ENCODE data around the gene WFDC6.
"Not testable (repeated sequence)": the region's sequence is repeated elsewhere in the genome, so short reads cannot be mapped to it uniquely, and the experiment has no call there.

The WFDC6 gene

GRCh38 chr20:45539382-45539781 is at the start of gene WFDC6:
WFDC6 (minus strand) TSS chr20:45539482; CDS start chr20:45539407, 75 bp downstream.
- DNase-seq = no peak

- no peak for DNase-seq
Observed at GRCh38 chr20:45588800-45589199, 49.5 kb upstream of the WFDC6 start.

- not testable (repeated sequence) for DNase-seq
Observed at GRCh38 chr20:45585986-45586385, 46.7 kb upstream of the WFDC6 start.

- not testable (repeated sequence) for DNase-seq
Observed at GRCh38 chr20:45584294-45584693, 45.0 kb upstream of the WFDC6 start.

- no peak for DNase-seq
Observed at GRCh38 chr20:45583502-45583901, 44.2 kb upstream of the WFDC6 start.

GRCh38 chr20:45581702-45582101 is 42.4 kb upstream of the WFDC6 start:
- DNase-seq = no peak

GRCh38 chr20:45579184-45579583 is 39.9 kb upstream of the WFDC6 start, which contains the start of gene WFDC8:
WFDC8 (minus strand) TSS chr20:45579284; CDS start chr20:45579247, 37 bp downstream.
- DNase-seq = no peak

- DNase-seq = no peak
Observed at GRCh38 chr20:45578231-45578630, 38.9 kb upstream of the WFDC6 start.

GRCh38 chr20:45576995-45577394 is 37.7 kb upstream of the WFDC6 start:
- no peak for DNase-seq

GRCh38 chr20:45575931-45576330 is 36.6 kb upstream of the WFDC6 start:
- no peak for DNase-seq

- DNase-seq = not testable (repeated sequence)
Observed at GRCh38 chr20:45569650-45570049, 30.4 kb upstream of the WFDC6 start.

- DNase-seq = no peak
Observed at GRCh38 chr20:45564760-45565276, 25.5 kb upstream of the WFDC6 start.

GRCh38 chr20:45555198-45555597 is 15.9 kb upstream of the WFDC6 start:
- DNase-seq = no peak

GRCh38 chr20:45552456-45552855 is 13.2 kb upstream of the WFDC6 start:
- no peak for DNase-seq

GRCh38 chr20:45550765-45551164 is 11.5 kb upstream of the WFDC6 start:
- no peak for DNase-seq

GRCh38 chr20:45548410-45548809 is 9.1 kb upstream of the WFDC6 start:
- DNase-seq = no peak

GRCh38 chr20:45547206-45547770 is 8.0 kb upstream of the WFDC6 start, which contains the start of gene EPPIN:
EPPIN (minus strand) TSS chr20:45547401; CDS start chr20:45547357, 44 bp downstream.
- no peak for DNase-seq

- no peak for DNase-seq
Observed at GRCh38 chr20:45545754-45546453, 6.6 kb upstream of the WFDC6 start.

- DNase-seq = no peak
Observed at GRCh38 chr20:45545351-45545750, 6.1 kb upstream of the WFDC6 start.

GRCh38 chr20:45538209-45538799 is 978 bp downstream of the WFDC6 start:
- DNase-seq = no peak

GRCh38 chr20:45527294-45527693 is 12.0 kb downstream of the WFDC6 start:
- no peak for DNase-seq

GRCh38 chr20:45523821-45524220 is 15.5 kb downstream of the WFDC6 start:
- DNase-seq = no peak

GRCh38 chr20:45518282-45518681 is 21.0 kb downstream of the WFDC6 start:
- DNase-seq = no peak

All from T1000 (cell line).